Mammary epithelial cell (primary cell): ENCODE results near the gene TSPAN9.

Experiments used
- EZH2 ChIP-seq: IDR thresholded peaks from 2 replicates; pipeline ENCODE4 v1.6.1; 2012; ENCODE audit warnings: low read length, inconsistent platforms, borderline replicate concordance
- TF ChIP-seq, protein P1 (sequence below), 2 donors: IDR thresholded peaks in 1 of 2; conservative IDR thresholded peaks in 1 of 2; 2 replicates each; pipeline ENCODE4 v1.5.1; 2011 to 2012; ENCODE audit warnings: inconsistent platforms in 2 of 2, low read length in 2 of 2, mild to moderate bottlenecking in 2 of 2, control low read depth in 1 of 2, low read depth in 1 of 2; ENCODE audit not compliant: insufficient read depth in 1 of 2; ENCODE audit errors: extremely low read depth in 1 of 2

DNA sequence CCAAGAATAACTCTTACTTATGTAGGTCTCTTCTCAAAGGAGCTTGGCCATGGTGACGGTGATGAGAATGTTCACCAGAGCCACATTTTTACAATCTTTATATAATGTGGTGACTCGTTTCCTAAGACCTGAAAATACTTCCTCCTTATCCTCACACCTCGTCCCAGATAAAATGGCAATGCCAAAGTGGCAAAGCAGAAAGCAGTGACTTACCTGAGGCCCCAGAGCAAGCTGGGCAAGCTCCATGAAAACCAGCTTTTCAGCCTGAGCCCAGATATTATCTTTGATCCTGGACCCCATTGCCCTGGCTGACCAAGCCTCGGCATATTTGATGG is 240.3 kb downstream of the TSPAN9 start:
- TF ChIP-seq, protein P1, sequence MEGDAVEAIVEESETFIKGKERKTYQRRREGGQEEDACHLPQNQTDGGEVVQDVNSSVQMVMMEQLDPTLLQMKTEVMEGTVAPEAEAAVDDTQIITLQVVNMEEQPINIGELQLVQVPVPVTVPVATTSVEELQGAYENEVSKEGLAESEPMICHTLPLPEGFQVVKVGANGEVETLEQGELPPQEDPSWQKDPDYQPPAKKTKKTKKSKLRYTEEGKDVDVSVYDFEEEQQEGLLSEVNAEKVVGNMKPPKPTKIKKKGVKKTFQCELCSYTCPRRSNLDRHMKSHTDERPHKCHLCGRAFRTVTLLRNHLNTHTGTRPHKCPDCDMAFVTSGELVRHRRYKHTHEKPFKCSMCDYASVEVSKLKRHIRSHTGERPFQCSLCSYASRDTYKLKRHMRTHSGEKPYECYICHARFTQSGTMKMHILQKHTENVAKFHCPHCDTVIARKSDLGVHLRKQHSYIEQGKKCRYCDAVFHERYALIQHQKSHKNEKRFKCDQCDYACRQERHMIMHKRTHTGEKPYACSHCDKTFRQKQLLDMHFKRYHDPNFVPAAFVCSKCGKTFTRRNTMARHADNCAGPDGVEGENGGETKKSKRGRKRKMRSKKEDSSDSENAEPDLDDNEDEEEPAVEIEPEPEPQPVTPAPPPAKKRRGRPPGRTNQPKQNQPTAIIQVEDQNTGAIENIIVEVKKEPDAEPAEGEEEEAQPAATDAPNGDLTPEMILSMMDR (conservative IDR thresholded peaks at IDR 0.05 in 1 of 2, IDR thresholded peaks at IDR 0.05 in 1 of 2; ENCODE audit: extremely low read depth in 1 of 2, insufficient read depth in 1 of 2, low read depth in 1 of 2, low read length in 2 of 2) = no peak
- no peak for TF ChIP-seq EZH2
